K562 (cell line): ENCODE data around the gene IL27RA. TPM values are rescaled to one million over a fixed set of nuclear protein-coding genes. Genes with fewer than 3 reads are reported as not detected.

Source experiments
- CCNT2 ChIP-seq: IDR thresholded peaks from 2 replicates; pipeline ENCODE4 v1.6.1; 2011; ENCODE audit warnings: borderline replicate concordance, low read depth, mild to moderate bottlenecking, moderate library complexity, mixed read lengths, low read length; ENCODE audit not compliant: insufficient read length; ENCODE audit errors: extremely low read depth
- CREB3L1 ChIP-seq: fragments of 450-650 bp; IDR thresholded peaks from 2 replicates; pipeline ENCODE4 v1.6.1; 2014; ENCODE audit warnings: low read depth, mild to moderate bottlenecking, moderate library complexity, borderline replicate concordance
- ELK3 ChIP-seq: fragments of 450-650 bp; formaldehyde crosslinking; IDR thresholded peaks from 2 replicates; pipeline ENCODE4 v1.4.0; 2020; ENCODE audit warnings: mild to moderate bottlenecking
- ESRRA ChIP-seq: fragments of 450-650 bp; IDR thresholded peaks from 2 replicates; pipeline ENCODE4 v1.6.1; 2014; ENCODE audit warnings: low read depth, mild to moderate bottlenecking, moderate library complexity, borderline replicate concordance
- FOXA1 ChIP-seq: fragments of 450-650 bp; IDR thresholded peaks from 2 replicates; pipeline ENCODE4 v1.6.1; 2016; ENCODE audit warnings: mild to moderate bottlenecking, borderline replicate concordance
- NFATC3 ChIP-seq: fragments of 450-650 bp; IDR thresholded peaks from 2 replicates; pipeline ENCODE4 v1.6.1; 2017; ENCODE audit warnings: mild to moderate bottlenecking
- NONO ChIP-seq, 2 experiments: fragments of 200-400 bp in 1 of 2; fragments of 450-650 bp in 1 of 2; formaldehyde crosslinking in 1 of 2; IDR thresholded peaks; 2 replicates each; pipeline ENCODE4 v1.6.1; 2017; ENCODE audit warnings: low read depth in 2 of 2, mild to moderate bottlenecking in 2 of 2, moderate library complexity in 2 of 2, low read length in 1 of 2
- NUFIP1 ChIP-seq: fragments of 450-650 bp; IDR thresholded peaks from 2 replicates; pipeline ENCODE4 v1.6.1; 2018; ENCODE audit not compliant: partially characterized antibody
- RBM25 ChIP-seq: fragments of 200-400 bp; formaldehyde crosslinking; IDR thresholded peaks from 2 replicates; pipeline ENCODE4 v1.6.1; 2018; ENCODE audit warnings: low read length, low read depth, moderate library complexity; ENCODE audit not compliant: severe bottlenecking
- RREB1 ChIP-seq: fragments of 250-450 bp; sonication (Bioruptor Pico); IDR thresholded peaks from 2 replicates; pipeline ENCODE4 v1.4.0; 2020
- TRIM28 ChIP-seq: fragments of 450-650 bp; IDR thresholded peaks from 2 replicates; pipeline ENCODE4 v1.6.1; 2017
- ZBTB49 ChIP-seq: sonication (generic); formaldehyde crosslinking; IDR thresholded peaks from 2 replicates; pipeline ENCODE4 v1.8.0; 2022; ENCODE audit warnings: missing genetic modification reagents, mild to moderate bottlenecking, borderline replicate concordance
- ZNF197 ChIP-seq: fragments of 200-800 bp; sonication (Bioruptor generic); IDR thresholded peaks from 2 replicates; pipeline ENCODE4 v1.6.1; 2016; ENCODE audit warnings: low read depth, missing genetic modification characterization, missing compliant biosample characterization
- ZNF655 ChIP-seq: fragments of 250-450 bp; sonication (Bioruptor Pico); IDR thresholded peaks from 2 replicates; pipeline ENCODE4 v1.5.0; 2021
- polyA plus RNA-seq, 8 experiments: library from polyadenylated mRNA; depleted of rRNA in 4 of 8; stranded (reverse) in 5 of 8; unstranded in 3 of 8; fragments of >200 nt; fragmentation: Nextera tagmentation in 2 of 8; fragmentation: Illumina TruSeq in 1 of 8; extraction: Ambion mirVana in 2 of 8; extraction: Trizol in 1 of 8; gene quantifications; 2 replicates each; pipeline versions ENCODE4 v1.2.1 to v1.2.3, GENCODE V29; 2011 to 2014; ENCODE audit warnings: inconsistent platforms in 1 of 8, missing spikeins in 1 of 8
- total RNA-seq, 7 experiments: library from RNA; depleted of rRNA in 6 of 7; stranded (reverse); fragments of >200 nt in 6 of 7; fragmentation: Illumina TruSeq in 2 of 7; extraction: Trizol in 2 of 7; gene quantifications; 2 replicates each; pipeline versions ENCODE4 v1.2.1 to v1.2.3, GENCODE V29; 2011 to 2021; ENCODE audit warnings: low replicate concordance in 1 of 7

IL27RA gene
- total and polyA plus RNA-seq, 9 of the 15 experiments (the other 6 are each of a cell fraction or from before 2014, with no cell fraction given) = 1.9 to 15.9 (median 12.0) TPM

- TF ChIP-seq CCNT2 (no peak), NFATC3 (no peak), ELK3 (CRISPR knock-in tag) (no peak), ZBTB49 (CRISPR knock-in tag) (no peak), RBM25 (no peak), FOXA1 (no peak), NUFIP1 (no peak), NONO (IDR thresholded peaks at IDR 0.05; ENCODE audit: low read depth in 2 of 2, low read length in 1 of 2) (0 out of 4 replicates have a peak, but pooled peaks of 1 of the 2 experiments have one; percentile 69), CREB3L1 (no peak), RREB1 (no peak), TRIM28 (no peak), ESRRA (no peak), ZNF197 (CRISPR knock-in tag) (peak; percentile 37; the same call in 1 of the 2 replicates), ZNF655 (CRISPR knock-in tag) (no peak)
Observed at GRCh38 chr19:14089662-14090508, 58.3 kb downstream of the IL27RA start (continued).
